ENCODE measurements around the gene KRT76. TPM values are rescaled to one million over a fixed set of nuclear protein-coding genes. Genes with fewer than 3 reads are reported as not detected.

Gene KRT76
- total RNA-seq, 2 donors from 2014 or later: not detected

GRCh38 chr12:52789637-52790426, 12.7 kb upstream of the KRT76 start:
- Histone ChIP-seq H3K9ac (ENCODE audit: low read depth in 2 of 2, low read length in 2 of 2) (no peak overlapping the region), H3K9me3 (no peaks in the 10 kb centered on the region), H3K27me3 (no peaks in the 10 kb centered on the region), H3K4me3 (no peak overlapping the region), H3K27ac (no peak overlapping the region), H3K36me3 (no peaks in the 10 kb centered on the region), H3K4me1 (no peaks in the 10 kb centered on the region)
- no peak for TF ChIP-seq CTCF (IDR thresholded peaks at IDR 0.05)
- peak; percentile 49 for DNase-seq
- intact Hi-C loops (cut with DNase I): no loop called here

- no peak for DNase-seq
- H3K36me3 ChIP-seq: no peaks in the 10 kb centered on the region
- TF ChIP-seq CTCF (IDR thresholded peaks at IDR 0.05): no peak
- H3K27ac ChIP-seq: no peak overlapping the region
- H3K27me3 ChIP-seq: no peaks in the 10 kb centered on the region
- H3K4me3 ChIP-seq: no peak overlapping the region
- H3K4me1 ChIP-seq: no peaks in the 10 kb centered on the region
- H3K9me3 ChIP-seq: no peaks in the 10 kb centered on the region
- intact Hi-C loops (cut with DNase I): no loop called here
- H3K9ac ChIP-seq (ENCODE audit: low read depth in 2 of 2, low read length in 2 of 2): no peak overlapping the region
Observed at GRCh38 chr12:52788876-52789636, 11.9 kb upstream of the KRT76 start.

DNA sequence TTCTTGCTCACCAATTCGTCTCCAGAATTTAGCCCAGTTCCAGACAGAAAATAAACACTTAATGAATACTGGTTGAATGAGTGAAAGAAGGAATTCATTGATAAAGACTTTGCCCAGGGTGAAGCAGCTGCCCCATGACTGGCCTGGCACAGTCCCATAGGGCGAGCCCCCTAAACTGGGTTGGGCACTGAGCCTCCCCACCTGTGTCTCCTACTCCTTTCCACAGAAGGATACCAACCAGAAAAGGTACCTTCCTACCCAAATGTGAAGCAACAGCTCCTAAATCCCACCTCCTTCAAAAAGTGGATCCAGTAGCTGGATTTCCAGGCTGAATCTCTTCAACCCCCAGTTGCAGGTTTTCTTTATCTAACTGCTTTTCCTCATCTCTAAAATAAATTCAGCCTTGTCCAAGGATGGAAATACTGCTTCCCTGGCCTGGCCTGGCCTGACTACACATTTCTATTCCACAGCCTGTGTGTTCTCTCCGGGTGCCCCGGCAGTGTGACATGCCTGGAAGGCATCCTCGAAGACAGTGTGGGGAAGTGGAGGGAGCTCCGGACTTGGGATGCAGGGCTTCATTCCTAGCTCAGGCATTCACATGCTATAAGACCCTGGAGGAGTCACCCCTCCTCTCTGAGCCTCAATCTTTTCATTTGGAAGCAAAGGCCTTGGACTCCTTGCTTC, 11.2 kb upstream of the KRT76 start:
- TF ChIP-seq CTCF (IDR thresholded peaks at IDR 0.05): no peak

GRCh38 chr12:52787324-52788191, 10.4 kb upstream of the KRT76 start:
- no peak for DNase-seq
- H3K4me1 ChIP-seq: no peaks in the 10 kb centered on the region
- no peak overlapping the region for H3K4me3 ChIP-seq
- H3K27me3 ChIP-seq: no peaks in the 10 kb centered on the region
- no peak overlapping the region for H3K9ac ChIP-seq (ENCODE audit: low read depth in 2 of 2, low read length in 2 of 2)
- TF ChIP-seq CTCF (IDR thresholded peaks at IDR 0.05): no peak
- H3K27ac ChIP-seq: no peak overlapping the region
- intact Hi-C loops (cut with DNase I): no loop called here
- H3K9me3 ChIP-seq: no peaks in the 10 kb centered on the region
- H3K36me3 ChIP-seq: no peaks in the 10 kb centered on the region

More for the DNA sequence above, 11.2 kb upstream of the KRT76 start:
- H3K27ac ChIP-seq: no peak overlapping the region
- no peaks in the 10 kb centered on the region for H3K4me1 ChIP-seq
- no peaks in the 10 kb centered on the region for H3K27me3 ChIP-seq
- H3K9ac ChIP-seq (ENCODE audit: low read depth in 2 of 2, low read length in 2 of 2): no peak overlapping the region
- no peaks in the 10 kb centered on the region for H3K9me3 ChIP-seq
- intact Hi-C loops (cut with DNase I): no loop called here
- no peak for DNase-seq
- H3K4me3 ChIP-seq: no peak overlapping the region
- H3K36me3 ChIP-seq: no peaks in the 10 kb centered on the region

DNA sequence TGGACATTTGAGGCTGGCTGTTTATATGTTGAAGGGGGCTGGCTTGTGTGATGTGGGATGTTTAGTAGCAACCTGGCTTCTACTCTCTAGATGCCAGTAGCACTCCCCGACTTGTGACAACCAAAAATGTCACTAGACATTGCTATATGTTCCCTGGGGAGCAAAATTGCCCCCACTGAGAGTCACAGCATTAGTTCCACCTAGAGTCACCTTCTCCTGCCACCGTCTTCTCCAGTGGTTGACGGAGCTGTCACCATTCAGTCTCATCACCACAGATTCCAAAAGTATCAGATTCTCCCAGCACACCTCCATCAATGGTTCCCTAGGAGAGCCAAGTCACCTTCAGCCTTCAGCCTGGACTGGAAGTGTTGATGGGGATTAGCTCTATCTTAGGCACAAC, 7.8 kb upstream of the KRT76 start:
- Histone ChIP-seq H3K9me3 (no peaks in the 10 kb centered on the region), H3K27me3 (no peaks in the 10 kb centered on the region), H3K4me1 (no peaks in the 10 kb centered on the region), H3K27ac (no peak overlapping the region), H3K9ac (ENCODE audit: low read depth in 2 of 2, low read length in 2 of 2) (no peak overlapping the region), H3K36me3 (no peaks in the 10 kb centered on the region), H3K4me3 (no peak overlapping the region)
- no peak for TF ChIP-seq CTCF (IDR thresholded peaks at IDR 0.05)
- DNase-seq: no peak
- intact Hi-C loops (cut with DNase I): no loop called here
